ENCODE data around the gene ABCF3.

DNA sequence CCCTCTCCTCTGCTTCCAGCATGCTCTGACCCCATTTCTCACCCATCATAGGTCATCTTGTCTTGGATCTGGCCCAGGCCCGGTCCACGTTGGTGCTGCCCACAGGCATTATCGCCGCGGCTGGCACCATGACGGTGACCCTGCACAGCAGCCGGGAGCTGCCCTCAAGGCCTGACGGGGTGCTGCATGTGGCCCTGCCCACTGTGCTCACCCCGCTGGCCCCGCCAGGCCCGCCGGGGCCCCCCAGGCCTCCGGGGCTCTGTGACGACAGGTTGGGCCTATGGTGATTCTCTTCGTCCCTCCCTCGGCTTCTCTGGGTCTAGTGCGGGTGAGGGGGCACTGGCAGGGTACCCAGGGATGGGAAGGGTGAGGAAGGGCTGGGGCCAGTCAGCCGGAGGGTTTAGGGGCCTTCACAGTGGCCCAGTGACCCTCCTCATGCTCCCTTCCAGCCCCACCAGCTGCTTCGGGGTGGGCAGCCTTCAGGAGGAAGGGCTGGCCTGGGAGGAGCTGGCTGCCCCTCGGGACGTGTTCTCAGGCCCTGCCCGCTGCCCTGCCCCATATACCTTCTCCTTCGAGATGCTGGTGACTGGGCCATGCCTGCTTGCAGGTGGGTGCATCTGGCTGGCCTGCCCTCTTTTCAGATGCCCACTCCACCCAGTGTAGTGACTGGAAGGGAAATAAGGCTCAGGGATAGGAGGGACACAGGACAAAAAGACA is 47.3 kb downstream of the ABCF3 start:
- TF ChIP-seq POLR2AphosphoS5 (IDR thresholded peaks at IDR 0.05; ENCODE audit: borderline replicate concordance, low read depth, low read length) = no peak
- TF ChIP-seq EZH2 (IDR thresholded peaks at IDR 0.05) = no peak
- no peak for TF ChIP-seq FOXP2 (optimal IDR thresholded peaks at IDR 0.05; ENCODE audit: control extremely low read depth, extremely low read length, insufficient read depth)

Measured in SK-N-MC (cell line).